GM23248 (cell line): ENCODE measurements around the gene IFNL1.

ENCODE experiments used
- EZH2 ChIP-seq: fragments of 200-600 bp; sonication (generic); IDR thresholded peaks from 2 replicates; pipeline ENCODE4 v1.6.1; 2018; ENCODE audit warnings: antibody characterized with exemption, mild to moderate bottlenecking; ENCODE audit not compliant: insufficient read depth, poor library complexity, severe bottlenecking
- EZH2phosphoT487 ChIP-seq: fragments of 200-600 bp; sonication (generic); IDR thresholded peaks from 2 replicates; pipeline ENCODE4 v1.6.1; 2018; ENCODE audit warnings: antibody characterized with exemption, moderate library complexity, mild to moderate bottlenecking, low read depth; ENCODE audit not compliant: insufficient read depth

DNA sequence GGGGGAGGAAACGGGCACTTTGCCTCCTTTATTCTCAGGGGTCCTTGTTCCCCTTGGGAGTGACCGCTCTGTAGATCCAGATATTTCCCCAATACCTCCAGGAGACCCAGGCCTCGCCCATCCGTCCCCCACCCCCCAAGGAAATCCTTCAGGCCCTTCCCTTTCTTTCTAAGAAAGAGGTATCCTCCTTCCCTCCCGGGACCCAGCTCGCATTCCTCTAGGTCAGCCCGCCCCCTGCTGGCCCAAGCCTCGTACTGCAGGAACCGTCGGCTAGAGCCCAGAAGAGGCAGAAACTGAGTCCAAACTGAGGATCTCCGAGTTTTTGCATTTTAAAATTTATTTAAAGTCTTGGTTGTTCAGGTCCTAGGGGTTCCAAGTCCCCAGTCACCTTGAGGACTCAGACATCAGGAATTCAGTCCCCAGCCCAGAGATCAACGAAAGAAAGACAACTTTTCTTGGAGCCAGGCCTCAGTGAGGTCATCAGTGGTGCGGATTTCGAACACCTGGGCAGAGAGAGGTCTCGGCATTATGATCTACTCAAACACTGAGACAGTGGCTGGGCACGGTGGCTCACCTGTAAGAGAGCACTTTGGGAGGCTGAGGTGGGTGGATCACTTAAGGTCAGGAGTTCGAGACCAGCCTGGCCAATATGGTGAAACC lies 32.0 kb downstream of the IFNL1 start:
- TF ChIP-seq EZH2phosphoT487 (no peak), EZH2 (no peak)
